Measurements from ENCODE around the gene EDAR. TPM values are rescaled to one million over a fixed set of nuclear protein-coding genes. Genes with fewer than 3 reads are reported as not detected.

Gene EDAR
- total and polyA plus RNA-seq, 10 of the 15 experiments (the other 5 are each of a cell fraction or from before 2014, with no cell fraction given) = 0.04 TPM; not detected in 9

GRCh38 chr2:108911807-108912628 is 77.0 kb downstream of the EDAR start:
- Histone ChIP-seq H3K36me3 (ENCODE audit: control insufficient read depth in 2 of 2, insufficient read depth in 2 of 2, low read length in 1 of 2) (no peaks in the 10 kb centered on the region), H3K27ac (ENCODE audit: control insufficient read depth, insufficient read depth) (no peak overlapping the region), H3K4me3 (no peak overlapping the region), H3K4me2 (ENCODE audit: control insufficient read depth, insufficient read depth) (no peak overlapping the region), H3K9me3 (replicated peaks; ENCODE audit: control insufficient read depth, insufficient read depth, low read length) (no peaks in the 10 kb centered on the region), H3K9ac (ENCODE audit: control insufficient read depth, insufficient read depth, low read length) (no peak overlapping the region), H3K79me2 (ENCODE audit: control insufficient read depth, insufficient read depth, low read length) (no peaks in the 10 kb centered on the region), H4K20me1 (ENCODE audit: control insufficient read depth, insufficient read depth) (no peaks in the 10 kb centered on the region), H3K27me3 (replicated peaks in 1 of 2; ENCODE audit: control insufficient read depth in 2 of 2, insufficient read depth in 2 of 2, low read length in 1 of 2) (no peaks in the 10 kb centered on the region; a peak in 2 of 4 replicates), H2AFZ (ENCODE audit: control insufficient read depth, low read depth, low read length) (no peak overlapping the region), H3K4me1 (ENCODE audit: control insufficient read depth, insufficient read depth, low read length) (no peaks in the 10 kb centered on the region)
- no TSS peak for BruUV-seq (replicated peaks)
- no peak for ATAC-seq
- no peak for DNase-seq (ENCODE audit: low read depth, low spot score)
- intact Hi-C loops (cut with micrococcal nuclease; ENCODE audit: unreplicated experiment) (no loop called here), in situ Hi-C loops (cut with MboI) (no loop called here)
- ChIA-PET RAD21 (ENCODE audit: unreplicated experiment) (no interaction called here), CTCF (no interaction called here), SMC1A (ENCODE audit: uncharacterized antibody, unreplicated experiment) (no interaction called here), POLR2A (no interaction called here)
- 44% methylated on average over 21 of the region's 21 CpGs for WGBS (ENCODE audit: insufficient coverage, insufficient replicate concordance, low lambda C conversion rate, missing lambda C conversion rate)
- TF ChIP-seq NFXL1 (IDR thresholded peaks at IDR 0.05; ENCODE audit: borderline replicate concordance) = no peak
- TF ChIP-seq PAX8 (IDR thresholded peaks at IDR 0.05) = no peak
- no peak for TF ChIP-seq RAD21 (IDR thresholded peaks at IDR 0.05; ENCODE audit: insufficient read depth, low read depth, low read length)
- TF ChIP-seq IKZF1 (conservative IDR thresholded peaks at IDR 0.05) = no peak
- no peak for TF ChIP-seq TARDBP (IDR thresholded peaks at IDR 0.05; ENCODE audit: borderline replicate concordance)
- no peak for TF ChIP-seq BHLHE40 (IDR thresholded peaks at IDR 0.05; ENCODE audit: borderline replicate concordance in 1 of 2, low read depth in 2 of 2, low read length in 1 of 2)
- TF ChIP-seq BACH1 (IDR thresholded peaks at IDR 0.05; ENCODE audit: borderline replicate concordance) = no peak
- no peak for TF ChIP-seq E4F1 (IDR thresholded peaks at IDR 0.05; ENCODE audit: borderline replicate concordance, partially characterized antibody)
- TF ChIP-seq HDGF (IDR thresholded peaks at IDR 0.05) = no peak
- no peak for FAIRE-seq
